NCI-H1417 (cell line): ENCODE data around the gene USP32.
"Not testable (repeated sequence)": the region's sequence is repeated elsewhere in the genome, so short reads cannot be mapped to it uniquely, and the experiment has no call there.

Experiments
- DNase-seq, 3 experiments: peaks; one replicate each; lab custom pipeline; 2025; lab: John Stamatoyannopoulos, UW

The USP32 gene

DNA sequence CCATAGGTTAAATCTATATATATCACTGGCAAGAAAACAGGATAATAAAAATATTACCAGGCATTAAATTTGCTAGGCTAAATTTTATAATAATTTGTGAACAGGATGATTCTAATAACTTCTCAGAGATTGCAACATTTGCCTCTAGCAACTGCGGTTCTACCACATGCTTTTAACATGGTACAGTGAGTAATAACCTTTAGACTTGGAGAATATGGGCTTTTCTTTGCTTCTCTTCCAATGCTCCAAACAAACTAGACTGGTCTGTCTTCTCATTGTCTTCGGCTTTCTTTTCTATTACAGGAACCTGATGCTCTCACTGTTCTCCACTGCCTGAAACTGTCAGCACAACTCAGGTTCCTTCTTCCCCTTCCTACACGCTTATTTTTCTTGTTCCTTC lies 161.6 kb downstream of the USP32 start:
- no peak for DNase-seq

DNA sequence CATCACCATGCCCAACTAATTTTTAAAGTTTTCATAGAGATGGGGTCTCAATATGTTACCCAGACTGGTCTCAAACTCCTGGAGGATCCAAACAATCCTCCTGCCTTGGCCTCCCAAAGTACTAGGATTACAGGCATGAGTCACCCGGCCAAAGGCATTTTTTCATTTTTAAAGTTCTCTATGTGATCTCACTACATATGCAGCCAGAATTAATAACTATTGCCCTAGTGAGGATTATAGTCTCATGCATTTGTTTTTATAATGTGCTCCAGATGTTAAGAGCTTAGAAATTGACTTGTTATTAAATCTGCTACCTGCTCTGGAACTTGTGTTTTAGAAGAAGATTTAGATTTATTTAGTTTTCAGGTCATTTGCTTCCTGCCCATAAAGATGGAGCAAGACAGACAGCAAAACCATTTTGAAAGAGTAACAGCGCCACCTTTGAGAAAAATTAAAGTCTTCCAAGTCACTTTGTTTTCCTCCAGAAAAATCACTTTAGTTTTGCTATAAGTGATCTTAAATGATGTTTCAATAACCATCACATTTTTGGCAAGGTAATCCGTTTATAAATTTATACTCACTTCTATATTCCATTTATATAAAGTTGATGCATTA lies 162.6 kb downstream of the USP32 start:
- DNase-seq: peak in 1 of 3 experiments; percentile 45

DNA sequence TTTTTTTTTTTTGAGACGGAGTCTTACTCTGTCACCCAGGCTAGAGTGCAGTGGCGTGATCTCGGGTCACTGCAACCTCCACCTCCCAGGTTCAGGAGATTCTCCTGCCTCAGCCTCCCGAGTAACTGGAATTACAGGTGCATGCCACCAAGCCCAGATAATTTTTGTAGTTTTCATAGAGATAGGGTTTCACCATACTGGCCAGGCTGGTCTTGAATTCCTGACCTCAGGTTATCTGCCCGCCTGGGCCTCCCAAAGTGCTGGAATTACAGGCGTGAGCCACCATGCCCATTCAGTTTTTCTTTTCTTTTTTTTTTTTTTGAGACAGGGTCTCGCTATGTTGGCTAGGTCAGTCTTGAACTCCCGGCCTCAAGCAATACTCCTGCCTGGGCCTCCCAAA lies 164.7 kb downstream of the USP32 start:
- not testable (repeated sequence) for DNase-seq

DNA sequence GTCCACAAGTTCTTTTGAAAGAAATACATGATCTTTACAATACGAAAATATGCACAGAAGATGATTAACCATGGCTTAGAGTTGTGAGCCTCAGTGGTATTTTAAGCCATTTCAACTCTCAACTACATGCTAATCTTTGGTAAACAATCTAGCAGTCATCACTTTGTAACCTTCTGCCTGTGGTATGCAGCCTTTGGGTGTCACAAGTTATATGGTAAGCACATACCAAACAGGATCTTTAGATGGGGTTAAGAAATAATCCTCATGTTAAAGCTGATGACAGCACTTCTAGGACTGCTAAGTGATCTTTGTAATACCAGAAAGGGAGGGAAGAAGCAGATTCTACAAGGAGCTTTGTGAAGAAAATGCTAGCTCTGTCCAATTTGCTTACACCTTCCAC lies 167.9 kb downstream of the USP32 start:
- DNase-seq: no peak

DNA sequence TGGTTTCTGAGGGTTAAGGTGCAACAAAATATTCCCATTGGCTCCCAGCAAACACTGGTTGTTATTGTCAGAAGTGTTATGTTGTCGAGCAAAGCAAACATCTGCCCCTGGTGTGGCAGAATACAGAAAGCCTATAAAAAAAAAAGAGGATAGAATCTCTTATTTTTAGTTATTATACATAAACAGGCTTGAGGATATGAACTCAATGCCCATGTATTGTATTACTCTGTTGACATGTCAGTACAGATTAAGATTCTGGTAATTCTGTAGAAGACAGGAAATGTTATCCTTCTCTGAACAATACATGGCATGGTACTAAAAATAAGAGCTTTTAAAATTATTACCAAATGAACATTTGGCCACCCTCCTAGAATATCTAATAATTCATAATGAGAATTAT lies 168.5 kb downstream of the USP32 start:
- no peak for DNase-seq

DNA sequence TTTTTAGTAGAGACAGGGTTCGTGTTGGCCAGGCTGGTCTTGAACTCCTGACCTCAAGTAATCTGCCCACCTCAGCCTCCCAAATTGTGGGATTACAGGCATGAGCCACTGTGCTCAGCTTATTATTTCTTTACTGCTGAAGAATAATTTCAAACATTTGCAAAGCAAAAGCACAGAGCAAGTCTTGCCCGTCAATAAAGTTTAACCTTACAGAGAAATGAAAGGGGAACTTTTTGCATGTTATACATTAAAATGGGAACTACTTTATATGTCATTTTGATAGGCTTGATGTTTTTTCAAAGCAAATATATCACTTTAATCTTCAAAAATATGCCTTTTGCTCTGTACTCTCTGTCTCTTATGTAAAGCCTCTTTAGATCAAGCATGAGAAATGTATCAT lies 173.2 kb downstream of the USP32 start:
- DNase-seq: not testable (repeated sequence)

DNA sequence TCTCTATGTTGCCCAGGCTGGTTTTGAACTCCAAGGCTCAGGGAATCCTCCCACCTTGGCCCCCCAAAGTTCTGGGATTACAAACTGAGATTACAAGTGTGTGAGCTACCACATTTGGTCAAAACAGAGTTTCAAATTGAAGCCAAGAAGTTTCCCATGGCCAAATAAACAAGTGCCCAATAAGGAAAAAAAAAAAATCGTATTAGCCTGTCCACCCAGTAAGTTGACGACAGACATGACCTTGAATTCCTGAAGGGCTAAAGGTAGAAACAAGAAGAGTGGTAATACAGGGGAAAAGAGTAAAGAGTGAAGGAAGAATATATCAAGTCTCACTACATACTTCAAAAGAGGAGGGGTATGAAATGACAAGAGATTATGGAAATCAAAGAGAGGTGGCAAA lies 176.0 kb downstream of the USP32 start:
- not testable (repeated sequence) for DNase-seq

DNA sequence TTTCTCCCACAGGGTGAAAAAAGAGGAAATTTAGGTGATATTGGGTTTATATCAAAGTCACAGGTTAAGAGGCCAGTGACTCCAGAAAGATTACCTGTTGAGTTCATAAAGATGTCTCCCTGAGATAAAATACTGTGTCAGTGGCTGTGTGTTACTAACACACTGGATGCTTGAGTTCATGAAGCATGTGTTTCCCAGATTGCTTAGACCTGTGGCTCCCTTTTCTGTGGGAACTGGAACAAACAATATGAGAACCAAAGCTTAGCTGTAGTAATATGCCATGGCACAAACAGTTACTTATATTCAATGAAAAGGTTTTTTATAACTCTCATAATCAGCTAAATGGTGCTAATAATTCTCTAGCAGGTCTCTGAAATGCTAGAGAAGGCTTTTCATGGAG lies 180.7 kb downstream of the USP32 start:
- DNase-seq: not testable (repeated sequence)

DNA sequence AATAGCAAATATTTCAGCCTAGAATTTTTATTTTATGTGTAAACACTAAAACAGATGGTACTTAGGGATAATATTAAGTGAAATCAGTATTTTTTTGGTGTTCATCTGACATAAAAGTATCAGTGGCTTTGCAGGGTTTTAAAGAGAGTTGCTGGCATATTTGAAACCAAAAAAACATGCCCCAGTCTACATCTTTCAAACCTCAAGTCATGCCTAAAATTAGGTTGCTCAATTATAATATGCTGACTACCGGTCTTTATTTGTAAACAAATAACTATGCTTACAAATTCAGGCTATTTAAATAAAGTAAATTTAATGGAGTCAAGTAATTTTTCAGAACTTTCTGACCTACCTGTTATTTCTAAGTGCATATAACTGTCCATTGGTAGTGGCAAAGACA lies 183.6 kb downstream of the USP32 start:
- DNase-seq: not testable (repeated sequence)

DNA sequence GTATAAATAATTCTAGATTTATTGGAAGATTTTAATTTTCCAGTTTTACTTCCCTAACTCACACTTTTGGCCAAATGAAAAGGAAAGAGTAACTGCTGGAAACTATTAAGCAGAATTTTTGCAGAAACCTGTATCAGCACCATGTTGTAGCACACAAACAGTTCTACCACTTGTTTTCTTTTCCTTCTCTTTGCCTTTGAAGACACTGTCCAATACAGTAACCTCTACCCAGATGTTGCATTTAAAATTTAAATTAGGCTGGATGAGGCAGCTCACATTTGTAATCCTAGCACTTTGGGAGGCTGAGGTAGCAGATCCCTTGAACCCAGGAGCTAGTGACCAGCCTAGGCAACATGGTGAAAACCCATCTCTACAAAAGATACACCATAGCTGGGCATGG lies 186.2 kb downstream of the USP32 start:
- DNase-seq: not testable (repeated sequence)

DNA sequence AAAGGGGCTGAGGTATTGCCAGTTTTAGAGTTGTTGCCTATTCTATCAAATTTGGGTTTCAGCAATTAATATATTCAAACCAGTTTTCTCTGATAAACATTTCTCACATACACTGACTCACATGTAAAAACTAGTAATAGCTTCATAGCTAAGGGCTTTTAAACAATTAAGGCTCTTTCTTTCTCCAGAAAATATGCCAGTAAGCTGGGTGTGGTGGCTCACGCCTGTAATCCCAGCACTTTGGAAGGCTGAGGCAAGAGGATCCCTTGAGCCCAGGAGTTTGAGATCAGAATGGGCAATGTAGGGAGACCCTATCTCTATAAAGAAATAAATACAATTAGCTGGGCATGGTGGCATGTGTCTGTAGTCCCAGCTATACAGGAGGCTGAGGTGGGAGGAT lies 193.3 kb downstream of the USP32 start:
- not testable (repeated sequence) for DNase-seq

DNA sequence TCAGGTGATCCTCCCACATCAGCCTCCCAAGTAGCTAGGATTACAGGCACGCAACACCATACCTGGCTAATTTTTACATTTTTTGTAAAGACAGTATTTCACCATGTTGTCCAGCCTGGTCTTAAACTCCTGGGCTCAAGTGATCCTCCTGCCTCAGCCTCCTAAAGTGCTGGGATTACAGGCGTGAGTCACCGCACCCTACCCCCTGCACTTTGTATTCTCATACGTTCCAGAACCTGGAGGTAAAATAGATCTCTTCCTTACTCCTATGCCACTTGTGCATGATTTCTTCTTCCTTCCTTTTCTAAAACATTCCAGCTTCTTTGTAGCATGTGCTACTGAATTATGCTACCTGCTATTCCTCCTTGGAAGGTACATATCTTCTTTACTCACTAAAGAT lies 197.8 kb downstream of the USP32 start:
- DNase-seq: not testable (repeated sequence)

DNA sequence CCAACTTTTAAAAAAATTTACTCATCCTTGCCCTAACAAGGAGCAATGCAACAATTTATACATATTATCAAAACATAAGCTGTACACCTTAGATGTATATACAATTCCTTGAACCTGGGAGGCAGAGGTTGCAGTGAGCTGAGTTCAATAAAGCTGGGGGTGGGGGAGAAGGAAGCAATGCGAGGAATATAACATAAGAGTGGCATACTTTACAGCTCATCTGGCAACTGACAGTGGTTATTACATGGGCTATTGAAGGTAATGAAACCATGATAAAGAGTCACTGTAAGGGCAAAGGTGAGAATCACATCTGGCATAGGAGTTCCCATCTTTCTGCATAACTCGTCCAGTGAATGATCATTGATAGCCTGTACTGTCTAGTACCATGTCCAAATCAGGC lies 198.5 kb downstream of the USP32 start:
- no peak for DNase-seq

DNA sequence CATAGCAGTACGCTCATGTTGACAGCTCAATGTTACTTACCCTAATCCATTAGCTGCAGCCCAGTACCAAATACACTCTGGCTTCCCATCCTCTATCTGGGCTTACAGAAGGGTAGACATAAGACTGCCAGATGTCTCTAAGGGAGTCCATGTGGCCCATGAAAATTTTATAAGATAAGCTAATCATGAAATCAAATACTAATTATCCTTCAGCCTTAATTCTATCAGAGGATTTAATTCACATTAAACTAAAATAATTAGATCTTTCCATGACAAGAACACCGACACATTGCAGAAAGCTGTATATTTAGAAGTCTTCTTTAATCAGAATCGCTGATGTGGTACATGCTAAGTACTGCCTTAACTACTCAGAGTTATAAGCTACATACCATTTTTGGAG lies 198.9 kb downstream of the USP32 start:
- DNase-seq: not testable (repeated sequence)

DNA sequence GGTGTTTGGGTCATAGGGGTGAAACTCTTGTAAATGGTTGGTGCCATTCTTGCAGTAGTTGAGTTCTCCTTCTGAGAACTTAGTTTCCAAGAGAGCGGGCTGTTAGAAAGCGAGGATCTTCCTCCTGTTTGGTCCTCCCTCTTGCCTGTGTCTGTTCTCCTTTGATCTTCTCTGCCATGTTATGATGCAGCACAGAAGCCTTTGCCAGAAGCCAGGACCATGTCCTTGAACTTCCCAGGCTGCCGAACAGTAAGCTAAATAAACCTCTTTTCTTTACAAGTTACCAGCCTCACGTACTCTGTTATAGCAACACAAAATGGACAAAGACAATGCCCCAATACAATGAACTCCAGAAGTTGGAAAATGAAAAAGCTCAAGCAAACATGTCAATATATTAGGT lies 201.9 kb downstream of the USP32 start:
- DNase-seq: not testable (repeated sequence)

DNA sequence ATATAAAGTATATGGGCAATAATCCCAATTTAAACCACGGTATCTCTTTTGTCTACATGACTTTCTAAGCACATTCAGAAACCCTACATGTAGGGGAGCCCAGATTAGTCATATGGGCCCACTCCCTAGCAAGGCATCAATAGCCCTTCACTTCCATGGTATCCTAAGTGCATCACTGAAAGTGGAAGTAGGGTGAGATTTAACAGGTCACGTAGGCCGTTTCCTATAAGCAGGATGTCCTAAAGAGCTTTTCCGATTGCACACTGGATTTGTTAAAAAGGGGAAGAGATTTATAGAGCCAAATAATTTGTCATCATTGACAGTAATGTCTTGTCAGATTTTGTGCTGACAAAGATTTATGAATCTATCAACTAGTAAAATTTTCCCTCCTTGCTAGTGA lies 203.2 kb downstream of the USP32 start:
- no peak for DNase-seq

DNA sequence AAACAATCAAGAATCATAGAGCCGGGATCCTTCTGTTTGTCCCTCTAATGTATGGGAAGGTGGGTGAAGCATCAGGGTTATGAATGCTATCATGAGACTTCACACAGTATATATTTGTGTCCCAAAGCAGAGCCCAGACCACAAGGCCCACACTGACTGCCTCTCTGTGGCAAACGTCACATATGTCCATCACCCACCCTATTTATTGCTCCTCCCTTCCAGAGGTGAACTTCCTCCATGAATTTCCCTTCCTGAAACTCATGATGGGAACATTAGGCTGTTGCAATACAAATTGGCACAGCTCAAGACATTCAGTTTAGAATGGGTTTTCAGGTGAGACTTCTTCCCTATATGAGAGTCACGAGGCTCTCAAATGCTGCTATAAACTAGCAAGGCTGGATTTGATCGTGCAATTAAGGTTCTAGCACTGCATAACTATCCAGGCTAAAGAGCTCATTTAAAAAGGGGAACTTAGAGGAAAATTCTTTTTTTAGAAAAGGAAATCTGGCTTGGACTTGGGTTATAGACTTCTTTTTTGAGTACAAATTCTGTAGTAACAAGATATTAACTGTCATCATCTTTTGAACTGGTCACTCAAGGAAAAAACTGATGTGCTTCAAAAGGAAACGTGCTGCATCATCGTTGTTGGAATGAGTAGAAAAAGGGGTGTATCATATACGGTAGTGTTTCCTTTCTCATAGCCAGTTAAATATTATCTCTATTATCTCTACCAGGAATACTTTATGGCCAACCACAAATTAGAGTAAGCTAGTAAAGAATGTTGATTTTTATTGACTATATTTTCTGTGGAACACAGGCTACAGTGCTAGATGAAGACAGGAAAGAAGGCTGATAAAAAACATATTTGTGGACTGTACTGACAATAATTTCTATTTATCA lies 204.8 kb downstream of the USP32 start:
- DNase-seq: not testable (repeated sequence)

DNA sequence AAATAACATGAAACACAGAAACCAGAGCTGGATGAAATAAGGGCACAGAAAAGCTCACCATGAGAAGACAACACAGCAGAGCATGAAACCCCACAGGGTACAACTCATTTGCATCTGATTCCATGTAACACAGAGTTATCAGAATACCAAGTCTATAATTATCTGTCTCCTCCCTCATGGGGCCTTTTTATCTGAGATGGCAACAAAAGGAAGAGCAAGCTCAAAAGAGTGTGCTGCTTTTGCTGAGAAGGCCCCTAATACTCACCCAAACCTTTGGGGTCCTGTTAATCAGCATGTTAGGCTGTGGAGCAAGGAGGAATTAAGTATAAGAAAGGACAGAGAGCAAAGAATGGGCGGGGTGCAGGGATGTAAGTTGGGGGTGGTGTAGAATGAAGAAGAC lies 205.6 kb downstream of the USP32 start:
- DNase-seq: not testable (repeated sequence)

DNA sequence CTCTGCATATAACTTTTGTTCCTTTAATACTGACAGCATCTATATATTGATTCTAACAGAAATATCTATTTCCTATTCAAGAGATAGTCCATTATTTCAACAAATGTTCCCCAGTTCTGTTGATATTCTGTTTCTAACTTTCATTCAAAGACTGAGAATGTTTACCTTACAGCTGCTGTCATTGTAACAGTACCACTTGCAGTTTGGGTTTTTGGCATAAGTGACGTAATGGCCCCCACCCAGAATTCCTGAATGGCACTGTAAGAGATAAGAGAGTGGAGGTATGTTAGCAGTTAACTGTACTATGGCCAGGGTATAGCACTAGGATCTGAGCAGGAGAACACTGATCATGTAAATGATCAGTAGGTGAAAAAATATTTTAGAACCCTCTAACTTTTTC lies 211.6 kb downstream of the USP32 start:
- not testable (repeated sequence) for DNase-seq

DNA sequence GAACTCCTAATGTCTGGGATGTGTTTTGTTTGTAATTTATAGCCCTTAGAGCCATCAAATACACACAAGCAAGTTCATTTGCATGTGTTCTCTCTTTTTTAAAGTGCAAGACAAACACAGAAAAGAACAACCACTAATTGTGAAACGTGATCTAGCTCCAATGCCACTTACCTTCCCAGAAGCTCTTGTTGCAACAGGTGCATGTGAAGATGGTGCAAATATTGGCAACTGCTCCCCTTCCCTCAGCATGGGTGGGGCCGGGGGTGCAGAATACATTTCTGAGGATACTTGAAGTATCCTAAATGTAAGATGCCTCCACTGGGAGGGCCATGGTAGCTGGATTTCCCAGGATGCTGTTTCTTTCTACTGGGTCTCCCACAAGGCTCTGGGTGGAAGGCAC lies 213.8 kb downstream of the USP32 start:
- peak; percentile 18 to 71 (median 68) for DNase-seq

DNA sequence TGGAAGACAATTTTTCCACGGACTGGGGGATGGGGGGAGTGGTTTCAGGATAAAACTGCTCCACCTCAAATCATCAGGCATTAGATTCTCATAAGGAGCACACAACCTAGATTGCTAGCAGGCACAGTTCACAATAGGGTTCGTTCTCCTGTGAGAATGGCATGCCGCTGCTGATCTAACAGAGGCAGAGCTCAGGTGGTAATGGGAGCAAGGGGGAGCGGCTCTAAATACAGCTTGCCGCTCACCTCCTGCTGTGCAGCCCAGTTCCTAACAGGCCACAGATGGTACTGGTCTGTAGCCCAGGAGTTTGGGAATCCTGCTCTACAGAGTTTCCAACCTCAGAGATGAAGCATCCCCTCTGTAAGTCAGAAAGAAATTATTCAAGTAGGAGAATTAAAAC lies 215.2 kb downstream of the USP32 start:
- not testable (repeated sequence) for DNase-seq

DNA sequence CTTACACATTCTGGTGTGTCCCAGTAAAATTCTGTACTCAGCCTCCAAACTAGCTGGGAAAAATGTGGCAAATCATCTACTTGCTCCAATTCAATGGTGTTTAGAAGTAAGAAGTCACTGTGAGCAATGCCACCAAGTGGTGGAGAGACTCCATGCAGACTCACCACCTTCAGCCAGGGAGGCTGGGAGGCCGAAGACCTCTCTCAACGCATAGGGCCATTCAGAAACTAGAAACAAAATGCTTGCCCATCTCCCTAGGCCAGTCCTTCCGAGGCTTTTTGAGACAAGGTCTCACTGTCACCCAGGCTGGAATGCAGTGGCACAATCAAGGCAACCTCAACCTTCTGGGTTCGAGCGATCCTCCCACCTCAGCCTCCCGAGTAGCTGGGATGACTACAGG lies 217.2 kb downstream of the USP32 start:
- DNase-seq: not testable (repeated sequence)

DNA sequence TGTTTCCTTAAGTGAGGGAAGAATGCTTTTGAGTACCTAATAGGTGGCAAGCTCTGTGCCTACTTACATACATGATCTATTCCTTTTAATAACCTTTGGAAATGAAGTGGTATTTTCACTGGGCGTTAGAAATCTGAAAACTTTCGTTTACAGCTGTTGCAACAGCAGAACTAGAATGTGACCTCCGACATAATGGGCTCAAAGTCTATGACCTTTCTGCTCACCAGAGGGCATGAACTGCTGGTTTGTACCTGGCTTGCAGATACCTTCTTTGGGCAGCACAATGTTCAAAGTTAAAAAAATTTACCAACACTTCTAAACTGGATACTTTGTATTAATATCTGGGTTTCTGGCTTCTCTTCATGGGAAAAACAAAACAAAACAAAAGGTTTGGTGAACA lies 217.9 kb downstream of the USP32 start:
- DNase-seq: no peak
